ENCODE results near the gene SPHK2.
"Not testable (repeated sequence)": the region's sequence is repeated elsewhere in the genome, so short reads cannot be mapped to it uniquely, and the experiment has no call there.

SPHK2 gene

DNA sequence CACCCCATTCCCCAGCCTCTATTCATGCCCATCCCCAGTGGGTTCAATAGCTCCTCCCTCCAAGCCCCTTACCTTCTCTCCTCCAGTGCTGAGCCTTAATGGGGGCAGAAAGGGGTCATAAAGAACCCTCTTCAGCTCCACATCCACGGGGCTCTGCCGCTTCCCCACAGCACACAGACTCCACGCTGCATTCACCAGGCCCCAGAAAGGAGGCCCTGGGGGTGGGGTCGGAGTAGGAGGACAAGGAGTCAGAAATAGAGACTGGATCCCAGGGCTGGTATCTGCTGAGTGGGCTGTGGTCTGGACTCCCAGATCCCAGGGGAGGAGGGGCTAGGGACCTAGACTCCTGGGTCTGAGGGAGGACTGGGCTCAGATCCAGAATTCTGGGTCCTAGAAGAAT lies 25.0 kb downstream of the SPHK2 start:
- H3K4me1 Mint-ChIP-seq (ENCODE audit: low read depth), result peaks cover 55% of the 10 kb centered on the region
- no peaks in the 10 kb centered on the region for H3K9me3 Mint-ChIP-seq
- intact Hi-C loops (cut with micrococcal nuclease), result loop anchor here (10.0 kb wide), 1 partner anchor 140 kb away; no protein-coding TSS in a partner anchor
- no peaks in the 10 kb centered on the region for H3K27me3 Mint-ChIP-seq
- no peak overlapping the region for H3K4me3 Mint-ChIP-seq
- H3K36me3 Mint-ChIP-seq (ENCODE audit: low read depth), result peaks cover 6% of the 10 kb centered on the region
- no peak overlapping the region for H3K27ac Mint-ChIP-seq

DNA sequence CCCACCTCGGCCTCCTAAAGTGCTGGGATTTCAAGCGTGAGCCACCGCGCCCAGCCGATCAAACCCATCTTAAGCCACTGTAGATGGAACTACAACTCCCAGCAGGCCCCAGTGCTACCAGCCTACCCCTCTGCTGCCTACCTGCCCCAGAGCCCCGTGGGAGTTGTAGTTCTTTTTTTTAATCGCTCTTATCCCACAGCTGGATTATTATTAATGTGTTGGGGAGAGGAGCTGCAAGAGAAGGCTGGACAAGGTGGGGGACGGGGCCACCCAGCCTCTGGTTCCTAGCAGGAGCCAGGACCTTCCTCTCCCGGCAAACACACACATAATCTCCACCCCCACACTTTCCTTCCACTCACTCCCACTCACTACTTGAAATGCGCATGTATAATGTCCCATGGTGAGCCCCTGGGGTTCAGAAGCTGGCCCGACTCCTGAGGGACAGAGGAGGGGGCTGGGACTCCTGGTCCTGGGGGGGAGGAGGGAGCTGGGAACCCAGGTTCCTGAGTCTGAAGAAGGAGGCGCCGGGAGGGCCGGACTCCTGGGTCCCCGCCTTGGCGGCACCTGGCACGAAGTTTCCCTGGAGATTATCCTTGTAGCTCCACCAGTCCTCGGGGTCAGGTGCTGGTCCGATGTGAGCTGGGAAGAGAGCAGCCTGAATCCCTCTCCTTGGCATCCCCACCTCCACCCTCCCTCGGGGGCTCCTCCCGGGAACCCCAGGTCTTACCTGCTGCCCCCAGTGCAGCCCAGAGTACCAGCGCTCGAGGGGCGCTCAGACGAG lies 25.7 kb downstream of the SPHK2 start:
- intact Hi-C loops (cut with micrococcal nuclease), result loop anchor here (5.0 to 10.0 kb wide), 2 partner anchors 140 to 322 kb away; partner anchors contain the start of gene FTL
- Mint-ChIP-seq H3K27ac (peak overlapping the region; percentile 73), H3K4me1 (ENCODE audit: low read depth) (peaks cover 53% of the 10 kb centered on the region), H3K36me3 (ENCODE audit: low read depth) (peaks cover under 1% of the 10 kb centered on the region), H3K27me3 (no peaks in the 10 kb centered on the region), H3K4me3 (peak overlapping the region; percentile 71), H3K9me3 (no peaks in the 10 kb centered on the region)

DNA sequence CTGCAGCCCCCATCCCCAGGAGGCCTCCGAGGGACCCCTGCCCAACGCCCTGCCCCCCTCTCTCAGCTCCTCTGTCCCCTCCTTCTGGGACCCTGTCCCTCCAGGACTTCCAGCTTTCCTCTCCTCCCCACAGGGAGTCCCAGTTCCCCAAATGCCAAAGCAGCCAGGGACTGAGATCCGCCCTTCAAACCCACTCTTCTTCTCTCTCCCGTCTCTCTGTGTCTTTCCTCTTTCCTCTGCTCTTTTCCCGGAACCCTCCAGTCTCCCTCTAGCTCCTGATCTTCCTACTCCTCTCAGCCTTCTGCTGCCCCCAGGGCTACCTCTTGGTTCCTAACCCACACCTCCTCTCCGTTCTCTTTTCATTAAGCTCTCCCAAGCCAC lies 26.3 kb downstream of the SPHK2 start:
- intact Hi-C loops (cut with micrococcal nuclease), result loop anchor here (5.0 to 10.0 kb wide), 2 partner anchors 139 to 322 kb away; partner anchors contain the start of gene FTL

DNA sequence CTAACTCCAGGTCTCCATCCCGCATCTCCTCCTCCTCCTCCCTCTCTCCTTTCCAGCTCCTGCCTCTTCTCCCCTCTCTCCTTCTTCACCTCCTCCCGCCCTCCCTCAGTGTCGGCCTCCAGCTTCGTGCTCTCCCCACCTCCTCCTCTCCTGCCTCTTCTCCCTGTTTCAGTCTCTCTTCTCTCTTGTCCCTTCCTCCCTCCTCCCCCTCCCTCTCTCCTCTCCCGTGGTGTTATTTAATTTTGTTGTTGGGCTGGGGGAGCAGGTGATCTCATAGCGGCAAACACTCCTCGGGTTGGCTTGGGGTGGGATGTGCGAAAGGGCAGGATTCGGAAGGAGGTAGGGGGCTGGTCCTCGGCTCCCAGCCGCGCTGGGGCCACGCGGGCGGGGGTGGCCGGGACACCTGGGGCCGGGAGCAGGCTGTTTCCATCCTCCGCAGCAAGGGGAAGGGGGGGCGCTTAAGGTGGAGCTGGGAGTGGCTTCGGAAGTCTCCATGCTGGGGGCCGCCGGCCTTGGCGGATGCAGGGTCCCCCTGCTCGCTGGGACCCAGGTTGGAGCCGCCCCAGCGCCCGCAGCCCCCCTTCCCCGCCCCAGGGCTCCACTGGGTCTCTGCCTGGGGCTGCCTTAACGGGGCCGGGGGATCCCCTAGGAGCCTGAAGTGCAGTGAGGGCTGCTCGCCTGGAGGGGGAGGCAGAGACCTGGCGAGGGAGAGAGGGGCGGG lies 26.9 kb downstream of the SPHK2 start, which contains the start of gene CA11:
Gene CA11 (minus strand): TSS at position 187 of the 721 bp plus-strand sequence. CDS start 555 bp downstream, outside the sequence.
- peak within 1 kb of the TSS; percentile 71 for H3K4me3 Mint-ChIP-seq
- H3K9me3 Mint-ChIP-seq, result no peaks in the 10 kb centered on the region
- peak within 1 kb of the TSS; percentile 73 for H3K27ac Mint-ChIP-seq
- H3K4me1 Mint-ChIP-seq (ENCODE audit: low read depth), result peaks cover 50% of the 10 kb centered on the region
- no peaks in the 10 kb centered on the region for H3K36me3 Mint-ChIP-seq (ENCODE audit: low read depth)
- intact Hi-C loops (cut with micrococcal nuclease), result loop anchor here (2.0 to 10.0 kb wide), 3 partner anchors 139 to 321 kb away; partner anchors contain the start of gene FTL
- no peaks in the 10 kb centered on the region for H3K27me3 Mint-ChIP-seq

More for the DNA sequence above, 26.3 kb downstream of the SPHK2 start:
- peak overlapping the region; percentile 73 for H3K27ac Mint-ChIP-seq
- peak overlapping the region; percentile 71 for H3K4me3 Mint-ChIP-seq
- H3K36me3 Mint-ChIP-seq (ENCODE audit: low read depth), result no peaks in the 10 kb centered on the region
- no peaks in the 10 kb centered on the region for H3K9me3 Mint-ChIP-seq
- no peaks in the 10 kb centered on the region for H3K27me3 Mint-ChIP-seq
- peaks cover 50% of the 10 kb centered on the region for H3K4me1 Mint-ChIP-seq (ENCODE audit: low read depth)

DNA sequence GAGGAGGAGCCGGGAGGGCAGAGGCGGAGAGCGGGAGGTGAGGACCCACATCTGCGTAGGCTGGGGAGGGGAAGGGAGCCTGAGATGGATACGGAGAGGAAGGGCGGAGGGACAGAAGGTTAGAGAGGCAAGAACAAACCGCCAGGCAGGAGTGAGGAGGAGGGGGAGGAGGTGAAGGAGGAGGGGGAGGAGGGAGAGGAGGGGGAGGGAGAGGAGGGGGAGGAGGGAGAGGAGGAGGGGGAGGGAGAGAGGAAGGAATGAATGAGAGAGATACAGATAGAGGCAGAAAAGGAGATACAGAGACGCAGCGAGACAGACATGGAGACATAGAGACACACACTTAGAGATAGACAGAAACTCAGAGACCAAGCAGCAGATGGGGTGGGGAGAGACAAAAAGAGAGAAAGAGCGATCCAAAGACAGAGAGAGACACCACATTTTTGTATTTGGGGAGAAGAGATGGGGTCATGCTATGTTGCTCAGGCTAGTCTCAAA lies 27.5 kb downstream of the SPHK2 start:
- H3K27me3 Mint-ChIP-seq, result no peaks in the 10 kb centered on the region
- peak overlapping the region; percentile 73 for H3K27ac Mint-ChIP-seq
- intact Hi-C loops (cut with micrococcal nuclease), result loop anchor here (2.0 to 10.0 kb wide), 3 partner anchors 138 to 321 kb away; partner anchors contain the start of gene FTL
- peaks cover 52% of the 10 kb centered on the region for H3K4me1 Mint-ChIP-seq (ENCODE audit: low read depth)
- no peaks in the 10 kb centered on the region for H3K36me3 Mint-ChIP-seq (ENCODE audit: low read depth)
- H3K4me3 Mint-ChIP-seq, result peak overlapping the region; percentile 71
- H3K9me3 Mint-ChIP-seq, result no peaks in the 10 kb centered on the region

DNA sequence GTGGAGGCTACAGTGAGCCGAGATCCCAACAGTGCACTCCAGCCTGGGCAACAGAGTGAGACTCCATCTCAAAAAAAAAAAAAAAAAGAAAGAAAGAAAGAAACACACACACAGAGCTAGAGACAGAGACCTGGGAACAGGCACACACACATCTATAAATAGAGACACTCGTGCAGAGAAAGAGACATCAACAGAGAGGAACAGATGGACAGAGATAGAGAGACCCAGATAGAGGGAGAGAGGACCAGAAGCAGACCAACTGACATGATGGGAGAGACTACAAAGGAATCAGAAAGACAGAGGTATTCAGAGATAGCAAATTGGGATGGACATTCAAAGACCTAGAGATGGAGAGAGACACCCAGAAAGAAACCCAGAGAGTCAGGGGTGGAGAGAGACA lies 28.8 kb downstream of the SPHK2 start:
- H3K36me3 Mint-ChIP-seq (ENCODE audit: low read depth), result no peaks in the 10 kb centered on the region
- intact Hi-C loops (cut with micrococcal nuclease), result loop anchor here (5.0 to 10.0 kb wide), 2 partner anchors 137 to 319 kb away; partner anchors contain the start of gene FTL
- peak overlapping the region; percentile 73 for H3K27ac Mint-ChIP-seq
- H3K4me1 Mint-ChIP-seq (ENCODE audit: low read depth), result peaks cover 64% of the 10 kb centered on the region
- H3K27me3 Mint-ChIP-seq, result no peaks in the 10 kb centered on the region
- H3K4me3 Mint-ChIP-seq, result no peak overlapping the region
- no peaks in the 10 kb centered on the region for H3K9me3 Mint-ChIP-seq

DNA sequence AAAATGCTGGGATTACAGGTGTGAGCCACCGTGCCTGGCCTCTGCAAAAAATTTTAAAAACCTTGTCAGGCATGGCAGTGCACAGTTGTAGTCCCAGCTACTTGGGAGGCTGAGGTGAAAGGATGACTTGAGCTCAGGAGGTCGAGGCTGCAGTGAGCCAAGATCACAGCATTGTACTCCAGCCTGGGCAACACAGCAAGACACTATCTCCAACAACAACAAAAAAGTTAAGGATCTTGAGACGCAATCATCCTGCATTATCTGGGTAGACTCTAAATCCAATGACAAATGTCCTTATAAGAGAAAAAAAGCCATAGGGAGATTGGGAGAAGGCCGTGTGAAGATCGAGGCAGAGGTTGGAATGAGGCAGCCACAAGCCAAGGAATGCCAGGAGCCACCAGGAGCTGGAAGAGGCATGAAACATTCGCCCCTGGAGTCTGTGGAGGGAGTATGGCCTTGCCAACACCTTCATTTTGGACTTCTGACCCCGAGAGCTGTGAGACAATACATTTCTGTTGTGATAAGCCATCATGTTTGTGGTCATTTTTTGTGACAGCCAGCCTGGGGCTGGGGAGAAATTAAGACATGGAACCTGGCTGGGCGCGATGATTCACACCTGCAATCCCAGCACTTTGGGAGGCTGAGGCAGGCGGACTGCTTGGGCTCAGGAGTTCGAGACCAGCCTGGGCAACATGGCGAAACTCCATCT lies 31.8 kb downstream of the SPHK2 start:
- intact Hi-C loops (cut with micrococcal nuclease), result no loop called here
- no peaks in the 10 kb centered on the region for H3K36me3 Mint-ChIP-seq (ENCODE audit: low read depth)
- no peak overlapping the region for H3K4me3 Mint-ChIP-seq
- peak overlapping the region; percentile 25 for H3K27ac Mint-ChIP-seq
- H3K27me3 Mint-ChIP-seq, result peaks cover 5% of the 10 kb centered on the region
- no peaks in the 10 kb centered on the region for H3K9me3 Mint-ChIP-seq
- H3K4me1 Mint-ChIP-seq (ENCODE audit: low read depth), result peaks cover 56% of the 10 kb centered on the region

DNA sequence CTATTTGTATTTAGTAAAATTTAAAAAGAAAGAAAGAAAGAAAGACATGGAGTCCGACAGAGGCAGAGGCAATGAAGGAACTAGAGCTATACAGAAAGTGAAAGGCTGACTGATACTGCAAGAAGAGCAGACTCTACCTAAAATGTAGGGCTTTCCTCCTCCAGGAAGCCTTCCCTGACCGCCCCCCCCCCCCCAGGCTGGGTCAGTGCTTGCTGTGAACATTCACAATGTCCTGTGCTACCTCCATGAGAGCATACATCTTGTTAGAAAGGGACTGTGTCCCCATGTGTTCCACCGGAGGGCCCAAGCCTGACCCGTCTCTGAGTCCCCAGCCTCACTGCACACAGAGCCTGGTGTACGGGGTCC lies 32.4 kb downstream of the SPHK2 start:
- Mint-ChIP-seq H3K27me3 (peaks cover 7% of the 10 kb centered on the region), H3K27ac (no peak overlapping the region), H3K4me1 (ENCODE audit: low read depth) (peaks cover 53% of the 10 kb centered on the region), H3K9me3 (no peaks in the 10 kb centered on the region), H3K36me3 (ENCODE audit: low read depth) (no peaks in the 10 kb centered on the region), H3K4me3 (no peak overlapping the region)
- intact Hi-C loops (cut with micrococcal nuclease), result no loop called here

DNA sequence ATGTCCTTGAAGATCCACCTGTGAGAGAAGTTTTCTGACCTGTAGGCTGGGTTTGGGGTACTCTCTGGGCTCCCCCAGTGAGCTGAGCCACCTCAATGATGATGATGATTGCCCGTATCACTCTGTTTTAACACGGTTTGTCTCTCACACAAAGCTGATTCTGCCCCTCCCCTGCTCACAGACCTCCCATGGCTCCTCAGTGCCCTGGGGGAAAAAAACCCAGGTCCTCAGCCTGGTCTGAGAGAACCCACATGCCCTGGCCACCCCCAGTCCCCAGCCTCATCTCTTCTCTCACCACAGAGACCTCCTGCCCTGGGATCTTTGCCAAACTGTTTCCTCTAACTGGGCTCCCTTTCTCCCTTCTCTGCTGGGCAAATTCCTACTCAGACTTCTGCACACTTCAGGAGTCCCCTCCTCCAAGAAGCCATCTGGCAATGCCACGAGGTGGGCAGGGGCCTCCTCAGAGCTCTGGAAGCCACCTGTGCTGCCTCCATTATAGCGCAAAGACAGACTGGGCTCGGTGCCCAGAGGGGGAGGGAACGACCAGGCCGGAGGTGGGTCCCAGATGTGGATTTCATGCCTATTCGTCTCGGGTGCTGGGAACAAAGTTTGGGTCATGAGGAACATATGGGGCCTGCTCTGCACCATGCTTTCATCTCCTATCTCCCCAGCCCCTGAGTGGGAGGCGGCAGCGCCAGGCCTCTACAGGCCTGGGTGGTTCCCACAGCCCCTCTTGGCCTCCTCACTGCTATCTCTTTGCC lies 35.2 kb downstream of the SPHK2 start:
- Mint-ChIP-seq H3K4me3 (no peak overlapping the region), H3K27me3 (peaks cover 18% of the 10 kb centered on the region), H3K27ac (peak overlapping the region; percentile 21), H3K4me1 (ENCODE audit: low read depth) (peaks cover 35% of the 10 kb centered on the region), H3K36me3 (ENCODE audit: low read depth) (no peaks in the 10 kb centered on the region), H3K9me3 (no peaks in the 10 kb centered on the region)
- intact Hi-C loops (cut with micrococcal nuclease), result no loop called here

DNA sequence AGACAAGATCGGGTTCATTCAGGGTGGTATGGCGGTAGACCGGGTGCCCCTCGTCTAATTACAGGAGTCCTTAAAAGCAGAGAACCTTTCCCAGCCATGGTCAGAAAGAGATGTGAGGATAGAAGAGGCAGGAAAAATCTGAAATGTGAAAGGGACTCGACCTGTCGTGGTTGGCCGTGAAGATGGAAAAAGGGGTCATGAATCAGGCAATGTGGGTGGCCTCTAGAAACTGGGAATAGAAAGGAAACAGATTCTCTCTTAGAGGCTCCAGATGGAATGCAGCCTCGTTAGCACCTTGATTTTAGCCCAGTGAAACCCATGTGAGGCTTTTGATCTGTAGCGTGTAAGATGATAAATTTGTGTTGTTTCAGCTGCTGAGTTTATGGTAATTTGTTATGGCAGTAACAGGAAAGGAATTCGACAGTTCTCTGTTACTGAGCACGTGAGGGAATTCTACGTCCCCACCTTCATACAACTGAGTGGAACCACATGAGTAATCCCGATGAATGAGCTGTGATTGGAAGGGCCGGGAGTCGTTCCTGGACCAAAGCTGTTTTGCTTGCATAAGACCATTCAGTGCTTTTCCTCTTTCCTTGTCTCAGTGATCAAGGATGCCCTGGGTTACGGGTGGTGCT lies 37.7 kb downstream of the SPHK2 start:
- Mint-ChIP-seq H3K27ac (peak overlapping the region; percentile 66), H3K36me3 (ENCODE audit: low read depth) (no peaks in the 10 kb centered on the region), H3K9me3 (no peaks in the 10 kb centered on the region)

DNA sequence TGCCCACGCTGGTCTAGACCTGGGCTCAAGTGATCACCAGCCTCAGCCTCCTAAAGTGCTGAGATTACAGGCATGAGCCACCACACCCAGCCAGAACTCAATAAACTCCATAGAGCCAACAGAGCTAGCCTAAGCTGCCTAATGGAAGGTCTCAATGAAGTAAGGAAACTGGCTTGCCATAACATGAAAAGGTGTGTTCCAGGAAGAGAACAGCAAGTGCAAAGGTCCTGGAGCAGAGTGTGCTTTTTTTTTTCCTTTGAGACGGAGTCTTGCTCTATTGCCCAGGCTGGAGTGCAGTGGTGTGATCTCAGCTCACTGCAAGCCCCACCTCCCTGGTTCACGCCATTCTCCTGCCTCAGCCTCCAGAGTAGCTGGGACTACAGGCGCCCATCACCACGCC lies 38.5 kb downstream of the SPHK2 start:
- H3K27ac Mint-ChIP-seq, result peak overlapping the region; percentile 66
- not testable (repeated sequence) for H3K9me3 Mint-ChIP-seq

More for the DNA sequence above, 37.7 kb downstream of the SPHK2 start:
- peaks cover 18% of the 10 kb centered on the region for H3K27me3 Mint-ChIP-seq
- intact Hi-C loops (cut with micrococcal nuclease), result no loop called here
- H3K4me3 Mint-ChIP-seq, result no peak overlapping the region
- peaks cover 28% of the 10 kb centered on the region for H3K4me1 Mint-ChIP-seq (ENCODE audit: low read depth)

DNA sequence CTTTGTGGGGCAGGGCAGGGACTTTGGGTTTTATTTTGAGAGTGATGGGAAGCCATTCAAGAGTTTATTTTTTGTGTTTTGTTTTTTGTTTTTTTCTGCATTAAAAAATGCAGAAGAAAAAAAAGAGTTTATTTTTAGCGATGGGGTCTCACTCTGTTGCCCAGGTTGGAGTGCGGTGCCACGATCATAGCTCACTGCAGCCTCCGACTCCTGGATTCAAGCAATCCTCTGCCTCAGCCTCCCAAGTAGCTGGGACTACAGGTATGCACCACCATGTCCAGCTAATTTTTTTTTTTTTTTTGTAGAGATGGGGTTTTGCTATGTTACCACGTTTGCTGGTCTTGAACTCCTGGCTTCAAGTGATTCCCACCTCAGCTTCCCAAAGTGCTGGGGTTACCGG lies 39.2 kb downstream of the SPHK2 start:
- H3K4me1 Mint-ChIP-seq (ENCODE audit: low read depth), result peaks cover 22% of the 10 kb centered on the region
- intact Hi-C loops (cut with micrococcal nuclease), result no loop called here
- H3K27ac Mint-ChIP-seq, result no peak overlapping the region
- H3K4me3 Mint-ChIP-seq, result no peak overlapping the region
- peaks cover 18% of the 10 kb centered on the region for H3K27me3 Mint-ChIP-seq
- H3K36me3 Mint-ChIP-seq (ENCODE audit: low read depth), result no peaks in the 10 kb centered on the region
- H3K9me3 Mint-ChIP-seq, result no peaks in the 10 kb centered on the region

More for the DNA sequence above, 38.5 kb downstream of the SPHK2 start:
- H3K36me3 Mint-ChIP-seq (ENCODE audit: low read depth); intact Hi-C loops (cut with micrococcal nuclease); H3K4me3 Mint-ChIP-seq: not testable (repeated sequence)
- H3K4me1 Mint-ChIP-seq (ENCODE audit: low read depth), result peaks cover 24% of the 10 kb centered on the region
- peaks cover 18% of the 10 kb centered on the region for H3K27me3 Mint-ChIP-seq
